Measurements from ENCODE around the gene KCNT2.

DNA sequence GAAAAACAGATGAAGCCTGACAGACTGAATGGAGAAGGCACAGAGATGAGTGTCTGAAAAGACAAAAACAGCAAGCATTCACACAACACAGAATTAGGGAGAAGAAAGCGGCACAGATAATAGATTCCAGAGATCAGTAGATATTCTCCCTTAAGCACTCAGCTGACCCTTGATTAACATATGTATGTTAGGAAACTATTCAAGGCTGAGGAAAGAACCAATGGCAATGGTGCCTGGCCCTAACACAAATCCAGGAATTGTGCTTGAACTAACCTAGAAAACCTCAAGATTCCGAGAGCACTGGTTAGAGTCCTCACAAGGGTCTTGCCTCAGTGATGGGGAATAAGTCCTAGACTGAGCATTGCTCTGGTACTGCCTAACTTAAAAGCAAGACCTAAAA is 30.9 kb downstream of the KCNT2 start:
- TF ChIP-seq, protein P1, sequence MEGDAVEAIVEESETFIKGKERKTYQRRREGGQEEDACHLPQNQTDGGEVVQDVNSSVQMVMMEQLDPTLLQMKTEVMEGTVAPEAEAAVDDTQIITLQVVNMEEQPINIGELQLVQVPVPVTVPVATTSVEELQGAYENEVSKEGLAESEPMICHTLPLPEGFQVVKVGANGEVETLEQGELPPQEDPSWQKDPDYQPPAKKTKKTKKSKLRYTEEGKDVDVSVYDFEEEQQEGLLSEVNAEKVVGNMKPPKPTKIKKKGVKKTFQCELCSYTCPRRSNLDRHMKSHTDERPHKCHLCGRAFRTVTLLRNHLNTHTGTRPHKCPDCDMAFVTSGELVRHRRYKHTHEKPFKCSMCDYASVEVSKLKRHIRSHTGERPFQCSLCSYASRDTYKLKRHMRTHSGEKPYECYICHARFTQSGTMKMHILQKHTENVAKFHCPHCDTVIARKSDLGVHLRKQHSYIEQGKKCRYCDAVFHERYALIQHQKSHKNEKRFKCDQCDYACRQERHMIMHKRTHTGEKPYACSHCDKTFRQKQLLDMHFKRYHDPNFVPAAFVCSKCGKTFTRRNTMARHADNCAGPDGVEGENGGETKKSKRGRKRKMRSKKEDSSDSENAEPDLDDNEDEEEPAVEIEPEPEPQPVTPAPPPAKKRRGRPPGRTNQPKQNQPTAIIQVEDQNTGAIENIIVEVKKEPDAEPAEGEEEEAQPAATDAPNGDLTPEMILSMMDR (IDR thresholded peaks at IDR 0.05), result no peak
- TF ChIP-seq CEBPB (IDR thresholded peaks at IDR 0.05) (no peak), SMC3 (IDR thresholded peaks at IDR 0.05) (no peak), MYC (IDR thresholded peaks at IDR 0.05; ENCODE audit: borderline replicate concordance, low read length) (no peak), HOXB5 (CRISPR knock-in tag; IDR thresholded peaks at IDR 0.05) (no peak), NFE2L2 (conservative IDR thresholded peaks at IDR 0.05; ENCODE audit: low read length) (no peak), POLR2A (IDR thresholded peaks at IDR 0.05; ENCODE audit: low read length) (no peak), MAFK (IDR thresholded peaks at IDR 0.05; ENCODE audit: partially characterized antibody) (no peak), TP53 (CRISPR knock-in tag; IDR thresholded peaks at IDR 0.05) (no peak), JUN (IDR thresholded peaks at IDR 0.05) (no peak)
- TF ChIP-seq, protein P2, sequence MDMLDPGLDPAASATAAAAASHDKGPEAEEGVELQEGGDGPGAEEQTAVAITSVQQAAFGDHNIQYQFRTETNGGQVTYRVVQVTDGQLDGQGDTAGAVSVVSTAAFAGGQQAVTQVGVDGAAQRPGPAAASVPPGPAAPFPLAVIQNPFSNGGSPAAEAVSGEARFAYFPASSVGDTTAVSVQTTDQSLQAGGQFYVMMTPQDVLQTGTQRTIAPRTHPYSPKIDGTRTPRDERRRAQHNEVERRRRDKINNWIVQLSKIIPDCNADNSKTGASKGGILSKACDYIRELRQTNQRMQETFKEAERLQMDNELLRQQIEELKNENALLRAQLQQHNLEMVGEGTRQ (IDR thresholded peaks at IDR 0.05), result no peak

Data from A549 (cell line).